Keratinocyte (primary cell): ENCODE results near the gene SESN2. TPM values are rescaled to one million over a fixed set of nuclear protein-coding genes. Genes with fewer than 3 reads are reported as not detected.

ENCODE experiments used
- DNase-seq: peaks from one replicate; pipeline ENCODE4 v3.0.0-alpha.2; 2011; ENCODE audit warnings: low read depth, missing footprints, low spot score
- FAIRE-seq: peaks from 2 replicates; lab custom pipeline; 2011; peaks lifted over from hg19 to GRCh38; lab: Jason Lieb, UNC
- H2AFZ ChIP-seq: 2 replicates; pipeline ENCODE4 v1.6.0; 2012; ENCODE audit warnings: low read length, control low read depth, inconsistent platforms; ENCODE audit not compliant: control insufficient read depth
- H3K27ac ChIP-seq: 2 replicates; pipeline ENCODE4 v1.5.1; 2011; ENCODE audit warnings: low read length; ENCODE audit not compliant: control insufficient read depth, insufficient read depth
- H3K27me3 ChIP-seq: 3 replicates; pipeline ENCODE4 v1.6.0; 2011; ENCODE audit warnings: low read length; ENCODE audit not compliant: control insufficient read depth, insufficient read depth; ENCODE audit errors: extremely low read depth
- H3K36me3 ChIP-seq, 2 experiments: 2 replicates in 1 of 2; 3 replicates in 1 of 2; pipeline ENCODE4 v1.5.1; 2011; ENCODE audit warnings: low read length in 2 of 2, mild to moderate bottlenecking in 1 of 2; ENCODE audit not compliant: control insufficient read depth in 2 of 2, insufficient read depth in 2 of 2; ENCODE audit errors: extremely low read depth in 1 of 2
- H3K4me1 ChIP-seq: 3 replicates; pipeline ENCODE4 v1.5.1; 2011; ENCODE audit warnings: low read length; ENCODE audit not compliant: control insufficient read depth, insufficient read depth; ENCODE audit errors: extremely low read depth
- H3K4me2 ChIP-seq: 3 replicates; pipeline ENCODE4 v1.6.0; 2011; ENCODE audit warnings: low read depth, low read length; ENCODE audit not compliant: control insufficient read depth, insufficient read depth; ENCODE audit errors: extremely low read depth
- H3K4me3 ChIP-seq, 3 experiments: fragments of 200-600 bp in 1 of 3; sonication (generic) in 1 of 3; 2 replicates in 2 of 3; 3 replicates in 1 of 3; pipeline ENCODE4 v1.5.1; 2011 to 2016; ENCODE audit warnings: low read length in 3 of 3, mild to moderate bottlenecking in 3 of 3, control low read depth in 2 of 3, inconsistent platforms in 1 of 3, low read depth in 1 of 3, mixed read lengths in 1 of 3, mixed run types in 1 of 3, moderate library complexity in 1 of 3; ENCODE audit not compliant: control insufficient read depth in 2 of 3, insufficient read depth in 2 of 3; ENCODE audit errors: extremely low read depth in 1 of 3
- H3K79me2 ChIP-seq: 2 replicates; pipeline ENCODE4 v1.6.0; 2012; ENCODE audit warnings: low read length; ENCODE audit not compliant: control insufficient read depth, insufficient read depth
- H3K9ac ChIP-seq: 3 replicates; pipeline ENCODE4 v1.6.0; 2011; ENCODE audit warnings: low read length; ENCODE audit not compliant: control insufficient read depth, insufficient read depth; ENCODE audit errors: extremely low read depth
- H3K9me1 ChIP-seq: 3 replicates; pipeline ENCODE4 v1.6.0; 2011; ENCODE audit warnings: low read length; ENCODE audit not compliant: control insufficient read depth, insufficient read depth; ENCODE audit errors: extremely low read depth
- H3K9me3 ChIP-seq: 2 replicates; pipeline ENCODE4 v1.5.1; 2012; ENCODE audit warnings: low read depth, low read length; ENCODE audit not compliant: control insufficient read depth
- H4K20me1 ChIP-seq: 3 replicates; pipeline ENCODE4 v1.6.0; 2011; ENCODE audit warnings: low read length; ENCODE audit not compliant: control insufficient read depth, insufficient read depth; ENCODE audit errors: extremely low read depth
- EZH2 ChIP-seq: IDR thresholded peaks from one replicate; pipeline ENCODE4 v1.6.1; 2012; ENCODE audit warnings: inconsistent platforms, mild to moderate bottlenecking, low read length, moderate library complexity
- dilution Hi-C: fragments of 300-500 bp; cut with MboI; formaldehyde crosslinking; loops from one replicate; pipeline ENCODE4 v1.7.0; 2020; ENCODE audit warnings: low sequenced_read_pairs; ENCODE audit not compliant: extremely low pct_ligation_motif_present
- polyA plus RNA-seq, 5 experiments: library from polyadenylated mRNA; depleted of rRNA in 3 of 5; stranded (reverse) in 3 of 5; stranded (forward) in 1 of 5; unstranded in 1 of 5; fragments of >200 nt; gene quantifications; 1 replicate in 1 of 5; 2 replicates in 3 of 5; 3 replicates in 1 of 5; pipeline versions ENCODE4 v1.2.1 to v1.2.3, GENCODE V29; 2011 to 2012; ENCODE audit warnings: missing spikeins in 2 of 5, low read depth in 1 of 5, low replicate concordance in 1 of 5
- TF ChIP-seq, protein P1 (sequence below), 3 experiments: IDR thresholded peaks in 1 of 3; conservative IDR thresholded peaks in 1 of 3; optimal IDR thresholded peaks in 1 of 3; 2 replicates in 2 of 3; 3 replicates in 1 of 3; pipeline versions ENCODE3 to v1.5.1; 2011; ENCODE audit warnings: low read length in 3 of 3, mild to moderate bottlenecking in 3 of 3, moderate library complexity in 2 of 3, control low read depth in 1 of 3, inconsistent platforms in 1 of 3; ENCODE audit not compliant: insufficient read depth in 2 of 3; ENCODE audit errors: extremely low read depth in 1 of 3

Gene SESN2
- polyA plus RNA-seq, 1 donor (not counting 4 experiments of a cell fraction or from before 2014, with no cell fraction given), result 13.5 TPM

DNA sequence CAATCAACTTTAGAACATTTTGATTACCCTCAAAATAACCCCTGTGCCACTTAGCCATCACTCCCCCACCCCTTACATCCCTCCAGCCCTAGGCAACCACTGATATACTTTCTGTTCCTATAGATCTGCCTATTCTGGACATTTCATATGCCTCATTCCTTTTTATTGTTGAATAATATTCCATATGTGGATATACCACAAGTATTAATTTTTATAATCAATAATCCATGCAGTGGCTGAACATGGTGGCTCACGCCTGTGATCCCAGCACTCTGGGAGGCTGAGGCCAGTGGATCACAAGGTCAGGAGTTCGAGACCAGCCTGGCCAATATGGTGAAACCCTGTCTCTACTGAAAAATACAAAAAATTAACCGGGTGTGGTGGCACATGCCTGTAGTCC lies 49.4 kb downstream of the SESN2 start:
- FAIRE-seq (no peak), DNase-seq (no peak)
- Histone ChIP-seq H3K9me1 (peaks cover 2% of the 10 kb centered on the region), H3K27ac (no peak overlapping the region), H2AFZ (no peak overlapping the region), H3K4me1 (peaks cover under 1% of the 10 kb centered on the region), H3K4me2 (no peak overlapping the region), H3K4me3 (no peak overlapping the region), H3K27me3 (no peaks in the 10 kb centered on the region), H4K20me1 (no peaks in the 10 kb centered on the region), H3K36me3 (no peaks in the 10 kb centered on the region), H3K9ac (no peak overlapping the region), H3K79me2 (no peaks in the 10 kb centered on the region), H3K9me3 (no peaks in the 10 kb centered on the region)
- TF ChIP-seq, protein P1, sequence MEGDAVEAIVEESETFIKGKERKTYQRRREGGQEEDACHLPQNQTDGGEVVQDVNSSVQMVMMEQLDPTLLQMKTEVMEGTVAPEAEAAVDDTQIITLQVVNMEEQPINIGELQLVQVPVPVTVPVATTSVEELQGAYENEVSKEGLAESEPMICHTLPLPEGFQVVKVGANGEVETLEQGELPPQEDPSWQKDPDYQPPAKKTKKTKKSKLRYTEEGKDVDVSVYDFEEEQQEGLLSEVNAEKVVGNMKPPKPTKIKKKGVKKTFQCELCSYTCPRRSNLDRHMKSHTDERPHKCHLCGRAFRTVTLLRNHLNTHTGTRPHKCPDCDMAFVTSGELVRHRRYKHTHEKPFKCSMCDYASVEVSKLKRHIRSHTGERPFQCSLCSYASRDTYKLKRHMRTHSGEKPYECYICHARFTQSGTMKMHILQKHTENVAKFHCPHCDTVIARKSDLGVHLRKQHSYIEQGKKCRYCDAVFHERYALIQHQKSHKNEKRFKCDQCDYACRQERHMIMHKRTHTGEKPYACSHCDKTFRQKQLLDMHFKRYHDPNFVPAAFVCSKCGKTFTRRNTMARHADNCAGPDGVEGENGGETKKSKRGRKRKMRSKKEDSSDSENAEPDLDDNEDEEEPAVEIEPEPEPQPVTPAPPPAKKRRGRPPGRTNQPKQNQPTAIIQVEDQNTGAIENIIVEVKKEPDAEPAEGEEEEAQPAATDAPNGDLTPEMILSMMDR (optimal IDR thresholded peaks at IDR 0.05 in 1 of 3, IDR thresholded peaks at IDR 0.05 in 1 of 3, conservative IDR thresholded peaks at IDR 0.05 in 1 of 3; ENCODE audit: extremely low read depth in 1 of 3, insufficient read depth in 2 of 3, low read length in 3 of 3), result no peak
- no peak for TF ChIP-seq EZH2
- dilution Hi-C loops, result no loop called here

DNA sequence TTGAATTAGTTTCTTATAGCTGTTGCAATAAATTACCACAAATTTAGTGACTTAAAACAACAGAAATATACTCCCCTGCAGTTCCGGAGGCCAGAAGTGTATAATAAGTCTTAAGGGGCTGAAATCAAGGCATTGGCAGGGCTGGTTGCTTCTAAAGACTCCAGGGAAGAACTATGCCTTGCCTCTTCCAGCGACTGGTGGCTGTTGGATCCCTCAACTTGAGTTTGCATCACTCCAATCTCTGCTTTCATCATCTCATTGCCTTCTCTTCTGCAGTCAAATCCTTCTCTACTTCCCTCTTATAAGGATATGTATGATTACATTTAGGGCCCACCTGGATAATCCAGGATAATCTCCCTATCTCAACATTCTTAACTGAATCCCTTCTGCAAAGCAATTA lies 50.4 kb downstream of the SESN2 start:
- FAIRE-seq (no peak), DNase-seq (no peak)
- Histone ChIP-seq H3K4me3 (no peak overlapping the region), H3K79me2 (no peaks in the 10 kb centered on the region), H2AFZ (no peak overlapping the region), H3K4me2 (no peak overlapping the region), H3K9me1 (peaks cover 2% of the 10 kb centered on the region), H3K27ac (no peak overlapping the region), H4K20me1 (no peaks in the 10 kb centered on the region), H3K27me3 (no peaks in the 10 kb centered on the region), H3K4me1 (peaks cover 3% of the 10 kb centered on the region), H3K36me3 (no peaks in the 10 kb centered on the region), H3K9ac (no peak overlapping the region), H3K9me3 (no peaks in the 10 kb centered on the region)
- dilution Hi-C loops, result no loop called here
- no peak for TF ChIP-seq EZH2
- TF ChIP-seq, protein P1 (optimal IDR thresholded peaks at IDR 0.05 in 1 of 3, IDR thresholded peaks at IDR 0.05 in 1 of 3, conservative IDR thresholded peaks at IDR 0.05 in 1 of 3; ENCODE audit: extremely low read depth in 1 of 3, insufficient read depth in 2 of 3, low read length in 3 of 3), result no peak
